GM19372 (cell line): ENCODE measurements around the gene PIN4.
A peak's percentile ranks its signal among the peaks of the same experiment; 100 is the strongest.
"Not testable (repeated sequence)": the region's sequence is repeated elsewhere in the genome, so short reads cannot be mapped to it uniquely, and the experiment has no call there.

Experiments
- ATAC-seq: cut with Tn5 transposase; IDR thresholded peaks from one replicate; pipeline ENCODE4 v1.9.1; 2021; ENCODE audit warnings: mild to moderate bottlenecking, low read depth, moderate library complexity; ENCODE audit not compliant: unreplicated experiment

Gene PIN4

GRCh38 chrX:72201836-72202536 lies 20.4 kb downstream of the PIN4 start:
- ATAC-seq, result no peak

- ATAC-seq, result no peak
Observed at GRCh38 chrX:72202792-72203401, 21.3 kb downstream of the PIN4 start.

- ATAC-seq, result no peak
Observed at GRCh38 chrX:72203421-72203820, 21.9 kb downstream of the PIN4 start.

- ATAC-seq, result no peak
Observed at GRCh38 chrX:72205706-72206105, 24.1 kb downstream of the PIN4 start.

GRCh38 chrX:72207366-72207765 lies 25.8 kb downstream of the PIN4 start:
- ATAC-seq, result no peak

- ATAC-seq, result no peak
Observed at GRCh38 chrX:72208126-72208800, 26.7 kb downstream of the PIN4 start.

GRCh38 chrX:72216973-72217372 lies 35.4 kb downstream of the PIN4 start:
- no peak for ATAC-seq

- ATAC-seq, result not testable (repeated sequence)
Observed at GRCh38 chrX:72220375-72220774, 38.8 kb downstream of the PIN4 start.

GRCh38 chrX:72230290-72230689 lies 48.7 kb downstream of the PIN4 start:
- no peak for ATAC-seq

GRCh38 chrX:72236841-72237240 lies 55.3 kb downstream of the PIN4 start:
- ATAC-seq, result no peak

GRCh38 chrX:72238183-72238582 lies 56.6 kb downstream of the PIN4 start:
- no peak for ATAC-seq

- peak; percentile 95 for ATAC-seq
Observed at GRCh38 chrX:72238721-72239475, 57.3 kb downstream of the PIN4 start, which contains the start of gene ERCC6L. Gene ERCC6L (minus strand): TSS chrX:72239027. CDS start chrX:72238911, 116 bp downstream.

- ATAC-seq, result no peak
Observed at GRCh38 chrX:72240976-72241375, 59.4 kb downstream of the PIN4 start.

GRCh38 chrX:72243472-72243871 lies 61.9 kb downstream of the PIN4 start:
- ATAC-seq, result no peak

- no peak for ATAC-seq
Observed at GRCh38 chrX:72245461-72246089, 64.0 kb downstream of the PIN4 start.

- no peak for ATAC-seq
Observed at GRCh38 chrX:72247206-72247942, 65.8 kb downstream of the PIN4 start.
